Spleen (tissue), 11 donors: ENCODE measurements around the gene PPCS. TPM values are rescaled to one million over a fixed set of nuclear protein-coding genes. Genes with fewer than 3 reads are reported as not detected.

Source experiments
- DNase-seq: peaks from one replicate; pipeline ENCODE4 v3.0.0-alpha.2; 2020
- H3K27ac ChIP-seq, 8 donors: fragments of 200-600 bp; sonication (generic) in 7 of 8; 1 replicate in 4 of 8; 2 replicates in 4 of 8; pipeline versions ENCODE4 v1.5.0 to v1.8.0; 2016 to 2021; ENCODE audit warnings: inconsistent platforms in 4 of 8, mild to moderate bottlenecking in 4 of 8, moderate library complexity in 1 of 8
- H3K27me3 ChIP-seq, 7 donors: fragments of 200-600 bp; sonication (generic) in 6 of 7; replicated peaks in 1 of 7; 1 replicate in 4 of 7; 2 replicates in 3 of 7; pipeline versions ENCODE4 v1.5.0 to v1.8.0; 2016 to 2021; ENCODE audit warnings: inconsistent platforms in 3 of 7, mild to moderate bottlenecking in 1 of 7
- H3K36me3 ChIP-seq, 6 donors: fragments of 200-600 bp; sonication (generic) in 5 of 6; 1 replicate in 4 of 6; 2 replicates in 2 of 6; pipeline versions ENCODE4 v1.5.0 to v1.8.0; 2016 to 2021; ENCODE audit warnings: inconsistent platforms in 2 of 6
- H3K4me1 ChIP-seq, 6 donors: fragments of 200-600 bp; sonication (generic) in 5 of 6; 1 replicate in 3 of 6; 2 replicates in 3 of 6; pipeline versions ENCODE4 v1.5.0 to v1.8.0; 2016 to 2021; ENCODE audit warnings: inconsistent platforms in 3 of 6
- H3K4me3 ChIP-seq, 8 donors: fragments of 200-600 bp; sonication (generic) in 7 of 8; 1 replicate in 4 of 8; 2 replicates in 4 of 8; pipeline versions ENCODE4 v1.5.0 to v1.8.0; 2016 to 2021; ENCODE audit warnings: inconsistent platforms in 4 of 8, mild to moderate bottlenecking in 4 of 8, moderate library complexity in 2 of 8
- H3K9me3 ChIP-seq, 8 donors: fragments of 200-600 bp; sonication (generic) in 7 of 8; 1 replicate in 4 of 8; 2 replicates in 4 of 8; pipeline versions ENCODE4 v1.5.0 to v1.8.0; 2016 to 2021; ENCODE audit warnings: inconsistent platforms in 4 of 8
- POLR2A ChIP-seq, 3 donors: fragments of 450-650 bp; IDR thresholded peaks; one replicate each; pipeline ENCODE4 v1.5.1; 2017; ENCODE audit warnings: antibody characterized with exemption in 3 of 3, mild to moderate bottlenecking in 1 of 3
- POLR2AphosphoS5 ChIP-seq, 3 donors: sonication (generic); formaldehyde crosslinking; IDR thresholded peaks; one replicate each; pipeline ENCODE4 v1.5.1; 2017; ENCODE audit warnings: antibody characterized with exemption in 3 of 3
- WGBS, 5 donors: extraction: QIAGEN DNeasy Blood & Tissue Kit in 3 of 5; methylation state at CpG; one replicate each; pipeline versions ENCODE4 v1.1.5 to v1.1.7; 2013 to 2018; 5-methylcytosine and 5-hydroxymethylcytosine counted together
- intact Hi-C: fragments of 100-400 bp; cut with DNase I; formaldehyde crosslinking; loops from one replicate; pipeline ENCODE4 v1.15.0; 2023; ENCODE audit warnings: low total_unique reads
- polyA plus RNA-seq, 3 donors: library from polyadenylated mRNA; stranded (reverse); fragments of 200-250 nt; gene quantifications; one replicate each; pipeline ENCODE4 v1.2.1, GENCODE V29; 2013
- total RNA-seq, 7 donors: library from RNA; depleted of rRNA in 3 of 7; stranded (reverse); fragments of >200 nt in 3 of 7; fragmentation: NEBNext Ultra II Directional in 4 of 7; extraction: Animal tissue kit (Norgen Biotek cat#: 25700) in 4 of 7; gene quantifications; one replicate each; pipeline versions ENCODE4 v1.1.0 to v1.2.1, GENCODE V29; 2016 to 2021
- TF ChIP-seq, protein P1 (sequence below), 11 experiments: fragments of 200-600 bp in 7 of 11; fragments of 450-650 bp in 4 of 11; sonication (generic) in 4 of 11; IDR thresholded peaks in 8 of 11; conservative IDR thresholded peaks in 3 of 11; 1 replicate in 7 of 11; 2 replicates in 4 of 11; pipeline versions ENCODE4 v1.4.0 to v1.8.0; 2016 to 2021; ENCODE audit warnings: antibody characterized with exemption in 11 of 11, inconsistent platforms in 4 of 11, mild to moderate bottlenecking in 1 of 11
- donor health status: healthy with polysubstance abuse.
- donor health status: DM: no; HTN: no; CAD: no; lungs with moderate emphysema.
- donor health status: DM: no; HTN: no; CAD: no.
- donor health status: Bipolar disorder and iron deficiency.
- donor health status: healthy.
- donor health status: DM: no; HTN: no; CAD: no.
- donor health status: DM: yes; HTN: yes; CAD: no.

The PPCS gene
- total and polyA plus RNA-seq, 10 donors: 48.4 to 96.3 (median 57.3) TPM

- Histone ChIP-seq H3K9me3 (no peaks in the 10 kb centered on the region), H3K4me1 (no peaks in the 10 kb centered on the region), H3K27me3 (no peaks in the 10 kb centered on the region), H3K4me3 (no peak overlapping the region), H3K27ac (no peak overlapping the region), H3K36me3 (peaks cover 0 to 34% (median 6%) of the 10 kb centered on the region in 6 donors)
- no peak for DNase-seq
- intact Hi-C loops: no loop called here
- no peak for TF ChIP-seq POLR2A (IDR thresholded peaks at IDR 0.05)
- TF ChIP-seq POLR2AphosphoS5 (IDR thresholded peaks at IDR 0.05): no peak
- TF ChIP-seq, protein P1, sequence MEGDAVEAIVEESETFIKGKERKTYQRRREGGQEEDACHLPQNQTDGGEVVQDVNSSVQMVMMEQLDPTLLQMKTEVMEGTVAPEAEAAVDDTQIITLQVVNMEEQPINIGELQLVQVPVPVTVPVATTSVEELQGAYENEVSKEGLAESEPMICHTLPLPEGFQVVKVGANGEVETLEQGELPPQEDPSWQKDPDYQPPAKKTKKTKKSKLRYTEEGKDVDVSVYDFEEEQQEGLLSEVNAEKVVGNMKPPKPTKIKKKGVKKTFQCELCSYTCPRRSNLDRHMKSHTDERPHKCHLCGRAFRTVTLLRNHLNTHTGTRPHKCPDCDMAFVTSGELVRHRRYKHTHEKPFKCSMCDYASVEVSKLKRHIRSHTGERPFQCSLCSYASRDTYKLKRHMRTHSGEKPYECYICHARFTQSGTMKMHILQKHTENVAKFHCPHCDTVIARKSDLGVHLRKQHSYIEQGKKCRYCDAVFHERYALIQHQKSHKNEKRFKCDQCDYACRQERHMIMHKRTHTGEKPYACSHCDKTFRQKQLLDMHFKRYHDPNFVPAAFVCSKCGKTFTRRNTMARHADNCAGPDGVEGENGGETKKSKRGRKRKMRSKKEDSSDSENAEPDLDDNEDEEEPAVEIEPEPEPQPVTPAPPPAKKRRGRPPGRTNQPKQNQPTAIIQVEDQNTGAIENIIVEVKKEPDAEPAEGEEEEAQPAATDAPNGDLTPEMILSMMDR (IDR thresholded peaks at IDR 0.05 in 8 of 11, conservative IDR thresholded peaks at IDR 0.05 in 3 of 11): no peak
- WGBS, 5 donors: 44 to 68% (median 66%) methylated on average over 4 of the region's 4 CpGs
These were observed 23.3 kb downstream of the PPCS start for GRCh38 chr1:42479621-42480020.

- no peaks in the 10 kb centered on the region for H3K9me3 ChIP-seq
- H3K27ac ChIP-seq: no peak overlapping the region
- 95 to 100% (median 97%) methylated on average over 1 of the region's 1 CpG for WGBS, 5 donors
- DNase-seq: no peak
- TF ChIP-seq POLR2AphosphoS5 (IDR thresholded peaks at IDR 0.05) (no peak), POLR2A (IDR thresholded peaks at IDR 0.05) (no peak)
- TF ChIP-seq, protein P1 (IDR thresholded peaks at IDR 0.05 in 8 of 11, conservative IDR thresholded peaks at IDR 0.05 in 3 of 11): no peak
- H3K4me3 ChIP-seq: no peak overlapping the region
- H3K36me3 ChIP-seq: peaks cover 0 to 34% (median 6%) of the 10 kb centered on the region in 6 donors
- H3K27me3 ChIP-seq: no peaks in the 10 kb centered on the region
- intact Hi-C loops: no loop called here
- H3K4me1 ChIP-seq: no peaks in the 10 kb centered on the region
These were observed 24.6 kb downstream of the PPCS start for GRCh38 chr1:42480921-42481320.

GRCh38 chr1:42482635-42483153 is 26.4 kb downstream of the PPCS start:
- Histone ChIP-seq H3K4me1 (no peaks in the 10 kb centered on the region), H3K36me3 (peaks cover 0 to 34% (median 6%) of the 10 kb centered on the region in 6 donors), H3K27ac (no peak overlapping the region), H3K27me3 (no peaks in the 10 kb centered on the region), H3K4me3 (no peak overlapping the region), H3K9me3 (no peaks in the 10 kb centered on the region)
- DNase-seq: no peak
- 68 to 92% (median 81%) methylated on average over 2 of the region's 2 CpGs for WGBS, 5 donors
- intact Hi-C loops: no loop called here
- TF ChIP-seq, protein P1 (IDR thresholded peaks at IDR 0.05 in 8 of 11, conservative IDR thresholded peaks at IDR 0.05 in 3 of 11): no peak
- TF ChIP-seq POLR2A (IDR thresholded peaks at IDR 0.05) (no peak), POLR2AphosphoS5 (IDR thresholded peaks at IDR 0.05) (no peak)

DNA sequence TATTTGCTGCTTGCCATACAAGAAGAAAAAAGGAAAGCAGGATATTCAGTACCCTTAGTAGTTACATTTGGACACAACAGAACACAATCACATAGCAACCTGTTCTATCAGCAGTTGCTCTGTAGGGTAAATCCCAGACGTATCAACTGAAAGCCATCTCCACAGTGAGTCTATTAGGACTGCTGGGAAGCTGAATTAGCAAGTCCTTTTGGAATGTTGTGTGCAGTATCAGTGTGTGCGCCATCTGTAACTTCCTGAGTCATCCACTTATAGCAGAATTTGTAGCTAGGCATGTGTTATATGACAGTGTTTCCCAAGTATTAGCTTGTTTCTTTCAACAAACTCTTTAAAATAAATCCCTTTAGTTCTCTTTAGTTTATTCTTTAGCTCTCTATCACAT is 28.0 kb downstream of the PPCS start:
- H3K36me3 ChIP-seq: peaks cover 0 to 34% (median 6%) of the 10 kb centered on the region in 6 donors
- no peak overlapping the region for H3K27ac ChIP-seq
- WGBS, 5 donors: 85 to 93% (median 92%) methylated on average over 2 of the region's 2 CpGs
- no peak for TF ChIP-seq POLR2A (IDR thresholded peaks at IDR 0.05)
- TF ChIP-seq, protein P1 (IDR thresholded peaks at IDR 0.05 in 8 of 11, conservative IDR thresholded peaks at IDR 0.05 in 3 of 11): no peak
- no peak for TF ChIP-seq POLR2AphosphoS5 (IDR thresholded peaks at IDR 0.05)
- H3K4me3 ChIP-seq: no peak overlapping the region
- DNase-seq: no peak
- H3K9me3 ChIP-seq: no peaks in the 10 kb centered on the region
- no peaks in the 10 kb centered on the region for H3K4me1 ChIP-seq
- intact Hi-C loops: no loop called here
- H3K27me3 ChIP-seq: no peaks in the 10 kb centered on the region
